Effector CD8-positive, alpha-beta T cell (primary cell): ENCODE measurements around the gene ELFN2.
"Not testable (repeated sequence)": the region's sequence is repeated elsewhere in the genome, so short reads cannot be mapped to it uniquely, and the experiment has no call there.

Experiments used
- DNase-seq: peaks from one replicate; lab custom pipeline; 2025; lab: John Stamatoyannopoulos, UW

The ELFN2 gene

DNA sequence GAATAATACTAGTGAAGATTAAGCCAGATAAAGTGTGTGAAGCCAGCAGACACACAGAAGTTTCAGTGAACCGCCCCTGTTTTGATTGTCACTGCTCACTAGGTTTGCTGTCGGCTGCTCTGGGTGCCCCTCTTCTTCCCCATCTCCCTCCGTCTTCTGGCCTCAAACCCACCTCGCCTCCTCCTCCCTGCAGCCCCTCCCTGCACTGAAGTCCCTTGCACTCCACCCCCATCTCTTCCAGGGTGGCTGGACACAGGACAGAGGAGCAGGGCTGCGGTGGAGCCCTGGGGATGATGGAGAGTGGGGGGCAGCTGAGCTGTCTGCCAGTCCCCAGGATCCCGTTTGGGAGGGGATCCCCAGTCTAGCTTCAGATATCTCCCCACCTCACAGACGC is 91.5 kb downstream of the ELFN2 start:
- DNase-seq = no peak

DNA sequence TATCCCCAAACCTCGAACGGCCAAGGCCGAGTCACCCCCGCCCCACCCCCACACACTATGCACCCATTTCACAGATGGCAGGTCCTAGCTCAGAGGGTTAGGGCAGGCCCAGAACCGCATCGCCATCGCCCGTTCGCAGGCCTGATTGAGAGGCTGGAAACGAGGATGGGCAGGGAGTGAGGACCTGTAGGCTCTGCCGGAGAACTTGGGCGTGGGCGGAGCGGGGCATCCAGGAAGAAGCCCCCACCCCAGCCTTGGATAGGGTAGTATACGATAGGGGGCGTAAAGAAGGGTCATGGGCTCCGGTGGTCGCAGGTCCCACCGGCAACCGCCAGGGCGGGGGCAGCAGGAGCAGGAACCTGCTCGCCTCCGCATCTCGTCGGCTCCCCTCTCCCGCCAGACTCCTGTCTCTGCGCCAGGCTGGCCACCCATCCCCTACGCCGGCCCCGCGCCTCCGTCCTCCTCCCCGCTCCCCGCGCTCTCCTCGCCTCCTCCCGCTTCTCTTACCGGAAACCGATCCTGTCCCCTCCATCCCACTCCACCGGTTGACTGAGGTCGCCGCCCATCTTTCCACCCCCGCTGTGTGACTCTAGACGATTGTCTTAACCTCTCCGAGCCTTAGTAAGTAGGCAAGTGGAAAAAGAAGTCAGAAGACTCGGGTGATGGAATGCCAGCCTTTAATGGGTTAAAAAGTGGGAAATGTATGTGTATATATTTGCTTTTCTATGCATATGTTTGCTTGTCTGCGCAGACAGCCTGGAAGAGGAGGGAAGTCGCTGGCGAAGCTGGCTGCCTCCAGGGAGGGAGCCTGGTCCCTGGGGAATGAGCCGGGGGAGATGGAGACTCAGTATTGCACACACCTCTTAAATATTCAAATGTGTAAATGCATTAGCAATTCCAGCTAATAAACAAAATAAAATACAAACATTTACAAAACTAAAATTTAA is 92.1 kb downstream of the ELFN2 start:
- DNase-seq = no peak

DNA sequence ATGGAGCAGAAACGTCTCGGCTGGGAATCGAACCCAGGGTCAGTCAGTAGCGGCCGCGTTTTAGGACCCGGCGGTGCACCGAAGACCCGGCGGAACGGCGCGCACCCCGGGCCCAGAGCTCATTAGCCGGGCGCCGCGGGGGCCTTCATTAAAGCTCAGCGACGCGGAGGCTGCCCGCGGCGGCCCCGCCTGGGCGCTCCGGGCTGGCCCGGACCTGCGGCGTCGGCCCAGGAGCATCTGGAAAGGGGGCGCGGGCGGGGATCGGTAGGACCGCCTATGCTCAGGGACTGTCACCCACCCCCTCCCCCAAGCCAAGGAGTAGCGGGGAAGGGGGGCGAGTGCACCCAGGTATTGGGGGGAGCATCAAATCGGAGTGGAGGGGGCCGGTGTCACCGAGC is 92.8 kb downstream of the ELFN2 start:
- DNase-seq = no peak

DNA sequence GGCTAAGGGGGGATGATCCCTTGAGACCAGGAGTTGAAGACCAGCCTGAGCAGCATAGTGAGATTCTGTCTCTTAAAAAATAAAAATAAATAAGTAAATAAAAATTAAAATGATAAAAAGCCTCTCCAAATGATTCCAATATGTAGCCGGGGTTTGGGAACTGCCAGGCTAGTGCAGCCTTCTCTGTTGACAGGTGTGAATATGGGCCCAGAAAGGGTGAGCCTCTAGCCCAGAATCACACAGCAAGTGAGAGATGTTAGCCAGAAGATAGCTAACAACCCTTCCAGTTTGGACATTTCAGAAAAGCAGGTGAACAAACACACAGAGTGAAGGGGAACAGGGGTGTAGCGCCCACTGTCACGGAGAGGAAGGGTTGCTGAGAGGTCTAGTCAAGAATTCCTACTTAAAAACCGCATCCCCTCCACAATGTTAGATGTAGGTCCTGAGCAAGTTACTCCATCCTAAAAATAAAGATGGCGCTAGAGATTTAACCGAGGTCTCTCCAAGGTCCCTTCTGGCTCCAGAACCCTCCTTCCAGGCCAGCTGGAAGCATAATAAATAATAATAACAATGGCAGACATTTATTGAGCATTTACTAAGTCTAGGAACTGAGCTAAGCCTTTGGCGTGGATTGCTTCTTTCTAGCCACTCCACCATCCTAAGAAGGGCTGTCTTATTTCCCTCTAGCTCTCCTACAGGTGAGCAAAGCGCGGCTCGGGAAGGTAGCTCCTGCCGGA is 93.4 kb downstream of the ELFN2 start:
- no peak for DNase-seq

DNA sequence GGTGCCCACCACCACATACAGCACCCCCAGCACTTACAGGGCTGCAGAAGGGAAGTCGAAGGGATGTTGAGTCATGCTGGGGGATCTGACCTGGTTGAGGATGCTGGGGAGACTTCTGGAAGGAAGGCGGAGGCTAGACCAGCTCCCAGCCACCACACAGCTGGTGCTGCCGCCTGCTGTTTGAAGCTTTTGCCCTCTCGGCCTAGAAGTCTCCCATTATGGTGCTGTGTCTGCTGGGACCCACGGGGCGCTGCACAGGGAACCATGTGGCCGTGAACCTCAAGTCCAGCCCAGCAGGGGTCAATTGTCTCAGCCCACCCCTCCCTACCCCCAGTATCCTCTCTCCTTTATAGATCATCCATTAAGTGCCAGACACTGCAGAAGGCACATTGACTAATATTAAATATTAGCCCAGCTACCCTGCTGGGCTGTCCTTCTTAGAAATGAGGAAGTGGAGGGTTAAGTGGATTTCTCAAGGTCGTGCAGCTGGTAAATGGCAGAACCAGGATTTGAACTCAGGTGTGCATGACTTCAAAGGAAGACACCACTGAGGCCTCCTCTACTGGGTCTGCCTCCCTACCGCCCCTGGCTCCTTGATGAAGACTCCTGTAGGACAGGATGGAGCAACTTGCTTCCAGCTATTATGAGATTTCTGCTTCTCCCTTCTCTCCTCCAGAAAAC is 95.3 kb downstream of the ELFN2 start:
- DNase-seq = no peak

DNA sequence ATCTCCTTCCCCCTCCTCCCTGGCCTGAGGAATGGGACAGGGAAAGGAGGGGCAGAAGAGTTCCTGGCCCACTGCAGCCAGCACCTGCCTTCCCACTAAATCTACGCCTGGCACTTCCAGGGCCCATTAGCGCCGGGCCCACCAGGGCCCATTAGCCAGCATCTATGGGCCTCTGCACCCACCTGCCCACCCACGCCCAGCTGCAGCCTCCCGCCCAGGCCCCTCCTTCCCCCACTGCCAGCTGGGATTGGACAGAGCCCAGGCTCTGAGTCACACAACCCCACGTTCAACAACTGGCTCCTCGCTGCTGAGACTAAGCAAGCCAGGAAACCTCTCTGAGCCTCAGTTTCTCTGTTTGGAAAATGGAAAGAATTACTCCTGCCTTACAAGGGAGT is 96.2 kb downstream of the ELFN2 start:
- no peak for DNase-seq

DNA sequence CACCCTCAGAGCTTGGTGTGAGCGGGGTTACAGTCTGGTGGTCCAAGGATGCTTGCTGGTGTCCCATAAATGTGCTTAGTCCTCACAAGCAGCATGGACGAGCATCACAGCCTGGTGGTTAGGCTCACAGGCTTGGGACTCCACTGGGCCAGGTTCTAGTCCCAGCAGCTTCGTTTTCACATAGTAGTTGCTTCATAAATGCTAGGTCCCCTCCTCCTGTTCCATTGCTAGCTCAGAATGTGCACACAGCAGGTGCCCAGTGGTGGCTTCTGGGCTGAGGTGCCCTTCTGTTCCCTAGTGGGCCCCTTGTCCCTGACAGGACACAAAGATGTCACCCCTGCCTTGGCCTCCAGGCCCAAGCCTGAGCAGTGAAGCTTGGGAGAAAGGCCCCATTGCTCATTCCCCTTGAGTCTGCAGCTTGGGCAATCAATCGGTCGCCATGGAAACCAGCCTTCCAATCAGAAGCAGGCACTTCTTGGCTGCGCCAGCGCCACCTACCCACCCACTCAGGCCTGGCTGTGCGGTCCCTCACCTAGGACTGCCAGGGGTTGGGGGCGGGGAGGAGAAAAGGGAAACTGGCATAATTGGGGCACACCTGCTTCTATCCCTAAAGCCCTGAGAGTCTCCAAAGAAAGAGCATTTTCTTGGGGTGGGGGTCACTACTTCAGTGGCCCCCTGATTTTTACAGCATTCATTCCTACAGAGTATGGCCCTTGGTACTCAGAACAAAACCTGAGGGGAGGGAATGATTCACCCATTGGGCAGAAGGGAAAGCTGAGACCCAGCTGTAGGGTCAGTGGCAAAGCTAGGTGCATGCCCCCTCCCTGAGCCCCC is 96.9 kb downstream of the ELFN2 start:
- no peak for DNase-seq

DNA sequence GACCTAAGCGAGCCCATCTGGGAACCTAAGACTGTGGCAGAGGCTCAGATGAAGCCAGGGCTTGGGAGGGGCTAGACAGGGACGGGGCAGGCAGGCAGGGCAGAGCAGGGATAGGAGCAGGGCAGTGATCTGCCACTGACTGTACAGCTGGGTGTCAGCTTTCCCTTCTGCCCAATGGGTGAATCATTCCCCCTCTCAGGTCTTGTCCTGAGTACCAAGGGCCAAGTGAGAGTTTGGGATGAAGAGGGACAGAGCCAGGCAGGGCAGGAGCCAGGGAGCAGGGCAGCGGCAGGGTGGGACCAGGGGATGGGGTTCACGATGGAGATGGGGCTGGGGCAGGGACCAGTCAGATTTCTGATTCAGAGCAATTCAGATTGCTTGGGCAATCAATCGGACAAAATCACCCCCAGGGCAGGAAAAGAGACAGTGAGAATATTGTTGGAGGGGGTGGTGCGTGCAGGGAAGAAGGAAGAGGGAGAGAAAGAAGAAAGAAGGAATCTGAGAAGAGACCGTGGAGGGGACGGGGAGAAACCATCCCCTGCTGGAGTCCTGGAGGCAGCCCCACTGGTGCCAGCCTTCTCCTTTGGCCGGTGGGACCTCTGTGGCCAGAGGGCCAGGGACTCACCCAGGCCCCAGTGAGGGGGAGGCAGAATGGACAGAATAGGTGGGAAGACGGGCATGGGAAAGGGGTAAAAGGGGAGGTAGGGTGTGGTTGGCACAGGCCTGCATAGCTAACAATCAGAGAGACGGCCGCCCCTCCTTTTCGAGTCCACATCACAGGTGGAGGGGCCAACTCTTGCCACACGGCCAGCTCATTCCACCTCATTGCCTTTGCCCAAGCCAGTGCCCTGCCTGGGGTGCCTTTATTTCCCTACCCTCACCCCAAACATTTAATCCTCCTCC is 97.8 kb downstream of the ELFN2 start:
- DNase-seq = no peak

DNA sequence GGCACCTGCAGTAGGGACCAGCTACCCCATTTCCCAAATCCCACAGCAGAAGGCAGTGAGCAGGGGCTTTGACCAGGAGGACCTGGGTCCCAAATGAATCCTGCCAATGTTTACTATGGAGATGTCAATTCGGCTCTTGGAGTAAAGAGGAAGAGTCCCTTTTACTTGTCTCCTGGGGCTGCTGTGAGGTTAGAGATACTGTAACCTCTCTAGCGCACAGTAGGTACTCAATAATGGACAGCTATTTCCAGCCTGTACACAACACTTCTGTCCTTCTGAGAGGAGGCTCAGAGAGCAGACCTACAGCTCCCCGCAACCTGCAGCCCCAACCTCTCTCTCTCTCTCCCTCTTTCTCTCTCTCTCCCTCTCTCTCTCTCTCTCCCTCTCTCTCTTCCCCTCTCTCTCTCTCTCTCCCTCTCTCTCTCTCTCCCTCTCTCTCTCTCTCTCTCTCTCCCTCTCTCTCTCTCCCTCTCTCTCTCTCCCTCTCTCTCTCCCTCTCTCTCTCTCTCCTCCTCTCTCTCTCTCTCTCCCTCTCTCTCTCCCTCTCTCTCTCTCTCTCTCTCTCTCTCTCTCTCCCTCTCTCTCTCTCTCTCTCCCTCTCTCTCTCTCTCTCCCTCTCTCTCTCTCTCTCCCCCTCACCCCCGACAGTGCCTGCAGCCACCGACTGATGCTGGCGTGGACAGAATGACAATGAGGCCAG is 98.6 kb downstream of the ELFN2 start:
- DNase-seq = not testable (repeated sequence)

DNA sequence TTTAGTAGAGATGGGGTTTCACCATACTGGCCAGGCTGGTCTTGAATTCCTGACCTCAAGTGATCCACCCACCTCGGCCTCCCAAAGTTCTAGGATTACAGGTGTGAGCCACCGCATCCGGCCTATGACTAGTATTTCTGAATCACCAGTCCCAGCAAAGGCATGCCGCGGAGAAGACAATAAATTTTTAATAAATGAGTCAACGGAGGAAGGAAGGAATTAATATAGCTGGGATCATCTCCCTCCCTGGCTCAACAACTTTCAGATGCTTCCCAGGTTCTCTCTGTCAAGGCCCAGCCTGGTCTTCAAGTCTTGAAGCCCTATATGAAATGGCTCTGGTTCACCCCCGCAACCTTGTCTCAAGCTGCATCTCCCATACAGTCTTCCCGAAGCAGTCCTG is 99.3 kb downstream of the ELFN2 start:
- DNase-seq = no peak

DNA sequence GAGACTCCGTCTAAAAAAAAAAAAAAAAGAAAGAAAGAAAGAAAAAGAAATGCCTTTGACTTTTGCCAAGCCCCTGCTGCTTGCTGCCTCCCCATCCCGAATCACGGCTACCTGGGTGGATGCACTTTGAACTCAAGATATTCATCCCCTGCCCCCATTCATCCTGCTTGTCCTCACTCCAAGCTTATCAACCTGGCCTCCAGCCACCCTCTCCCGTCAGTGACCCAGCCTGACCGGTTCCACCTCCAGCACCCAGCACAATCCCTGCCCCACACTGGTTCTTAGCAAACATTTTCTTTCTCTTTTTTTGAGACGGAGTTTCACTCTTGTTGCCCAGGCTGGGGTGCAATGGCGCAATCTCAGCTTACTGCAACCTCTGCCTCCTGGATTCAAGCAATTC is 100.6 kb downstream of the ELFN2 start:
- no peak for DNase-seq

DNA sequence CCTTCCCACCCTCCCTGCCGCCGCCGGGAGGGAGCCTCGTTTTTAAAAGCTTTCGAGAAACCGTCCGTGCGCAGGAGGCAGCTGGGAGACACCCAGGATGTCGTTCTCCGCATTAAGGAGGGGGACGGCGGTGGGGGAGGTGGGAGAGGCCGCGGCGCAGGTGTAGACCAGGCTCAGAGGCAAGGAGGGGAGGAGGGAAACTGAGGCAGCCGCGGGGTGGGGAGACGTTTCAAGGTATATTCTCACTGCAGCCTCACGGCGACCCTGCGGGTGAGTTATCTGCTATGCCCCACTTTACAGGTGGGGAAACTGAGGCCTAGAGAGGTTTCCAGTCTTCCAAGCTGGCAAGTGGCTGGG is 102.3 kb downstream of the ELFN2 start:
- DNase-seq = no peak

DNA sequence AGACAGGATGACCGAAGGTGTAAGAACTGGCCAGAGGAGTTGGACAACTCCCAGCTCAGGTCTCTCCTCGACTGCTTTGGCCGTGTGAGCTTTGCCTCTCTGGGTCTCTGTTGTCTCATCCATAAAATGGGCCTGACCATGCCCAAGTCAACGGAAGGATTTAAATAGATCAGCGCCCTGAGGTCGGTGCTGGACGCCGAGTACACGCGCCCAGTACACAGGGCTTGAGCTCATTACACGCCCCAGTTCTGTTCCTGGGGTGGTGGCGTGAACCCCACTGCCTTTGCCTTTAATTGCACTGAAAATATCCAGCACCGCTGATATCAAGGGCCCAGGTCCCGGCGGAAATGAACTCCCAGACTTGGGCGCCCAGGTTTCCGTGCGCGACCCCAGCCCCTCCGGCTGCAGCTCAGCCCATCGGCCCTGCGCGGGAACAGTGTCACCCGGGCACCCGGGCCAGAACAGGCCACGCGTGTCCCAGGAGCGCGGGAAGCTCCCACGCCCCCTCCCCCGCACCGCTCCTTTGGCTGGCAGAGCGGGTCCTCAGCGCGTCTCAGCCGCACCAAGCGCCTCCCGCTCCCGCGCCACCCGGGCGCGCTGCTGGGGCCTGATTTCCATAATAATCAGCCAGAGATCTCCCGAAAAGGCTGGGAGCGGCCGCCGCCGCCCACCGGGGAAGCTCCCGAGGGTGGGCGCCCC is 102.8 kb downstream of the ELFN2 start:
- no peak for DNase-seq

DNA sequence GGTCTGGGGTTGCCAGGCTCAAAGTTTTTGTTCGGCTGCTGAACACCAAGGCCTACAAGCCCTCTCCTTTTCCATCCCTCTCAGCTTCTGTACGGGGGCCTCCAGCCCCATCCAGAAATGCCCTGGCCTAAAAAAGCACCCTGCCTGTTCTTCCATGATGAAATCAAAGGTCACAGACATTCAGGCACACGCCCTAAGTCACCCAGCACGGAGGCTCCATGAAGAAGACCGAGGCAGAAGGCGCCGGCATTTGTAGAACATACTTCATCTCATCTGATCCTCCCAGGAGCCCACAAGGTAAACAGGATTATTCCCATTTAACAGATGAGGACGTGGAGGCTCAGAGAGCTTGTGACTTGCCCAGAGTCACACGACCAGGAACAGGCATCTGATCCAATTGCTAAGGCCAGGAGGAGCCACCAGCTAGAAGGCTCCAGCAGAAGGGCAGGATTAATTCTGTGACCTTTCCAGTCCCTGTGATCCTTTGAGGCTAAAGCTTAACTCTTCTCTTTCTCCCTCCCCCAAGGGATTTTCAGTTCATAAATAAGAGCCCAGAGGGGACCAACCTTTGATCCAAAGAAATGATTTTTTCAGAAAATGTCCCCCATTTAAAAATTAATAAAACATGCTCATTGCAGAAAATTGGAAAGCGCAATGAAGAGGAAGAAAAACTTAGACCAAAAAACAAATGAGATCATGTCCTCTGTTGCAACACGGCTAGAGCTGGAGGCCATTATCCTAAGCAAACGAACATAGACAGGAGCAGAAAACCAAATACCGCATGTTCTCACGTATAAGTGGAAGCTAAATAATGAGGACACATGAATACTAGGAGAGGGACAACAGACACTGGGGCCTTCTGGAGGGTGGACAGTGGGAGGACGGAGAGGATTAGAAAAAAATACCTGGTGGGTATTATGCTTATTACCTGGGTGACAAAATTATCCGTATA is 106.3 kb downstream of the ELFN2 start:
- DNase-seq = no peak

DNA sequence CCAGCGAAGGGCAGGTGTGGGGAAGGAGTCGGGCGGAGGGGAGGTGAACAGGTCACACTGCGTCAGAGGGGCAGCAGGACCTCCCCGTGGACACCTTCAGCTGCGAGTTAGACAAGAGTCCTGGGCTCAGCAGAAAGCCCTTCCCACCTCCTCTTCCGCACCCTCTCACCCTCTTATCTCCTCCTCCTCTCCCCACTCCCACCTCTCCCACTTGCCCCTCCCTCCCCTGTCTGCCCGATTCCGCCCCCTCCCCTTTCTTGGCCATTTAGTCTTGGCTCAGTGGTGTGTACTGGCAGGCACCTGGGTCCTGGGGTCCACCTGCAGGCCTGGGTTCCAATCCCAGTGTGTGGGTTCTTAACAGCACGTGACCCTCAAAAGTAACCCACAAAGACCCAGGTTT is 107.8 kb downstream of the ELFN2 start:
- DNase-seq = no peak

DNA sequence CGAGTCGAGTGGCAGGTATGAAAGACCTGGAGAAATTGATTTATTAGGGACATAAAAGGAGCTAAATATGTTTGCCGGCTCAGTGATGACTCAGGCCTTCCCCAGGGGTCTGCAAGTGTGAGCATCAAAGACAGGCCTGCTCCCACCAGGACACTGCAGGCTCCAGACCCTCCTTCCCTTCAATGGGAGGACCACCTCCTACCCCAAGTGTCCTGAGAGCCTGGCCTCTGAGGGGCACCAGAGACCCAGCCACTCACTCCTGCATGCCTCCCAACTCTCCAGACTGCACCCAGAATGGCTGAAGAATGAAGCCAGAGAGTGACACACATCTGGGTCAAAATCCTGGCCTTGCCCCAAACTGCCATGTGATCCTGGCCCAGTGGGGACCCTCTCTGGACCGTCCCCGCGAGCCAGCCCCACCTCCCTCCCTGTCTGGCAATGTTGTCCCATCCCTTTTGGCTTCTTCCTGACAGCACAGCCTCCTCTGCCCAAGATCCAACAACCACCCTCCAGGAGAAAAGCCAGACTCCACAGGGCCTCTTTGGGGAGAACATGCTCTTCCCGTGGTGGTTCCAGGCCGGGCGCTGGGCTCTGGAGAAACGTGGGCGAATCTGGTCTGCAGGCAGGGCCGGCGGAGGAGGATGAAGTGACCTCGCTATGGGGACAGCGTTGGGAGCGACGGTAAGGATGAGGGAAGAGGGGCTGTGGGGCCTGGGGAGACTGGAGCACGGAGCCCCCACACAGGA is 108.7 kb downstream of the ELFN2 start:
- DNase-seq = no peak
